GM18520 (cell line): ENCODE results near the gene CD68.
"Not testable (repeated sequence)": the region's sequence is repeated elsewhere in the genome, so short reads cannot be mapped to it uniquely, and the experiment has no call there.

Experiments used
- ATAC-seq: cut with Tn5 transposase; IDR thresholded peaks from one replicate; pipeline ENCODE4 v1.9.1; 2021; ENCODE audit not compliant: unreplicated experiment

Gene CD68

GRCh38 chr17:7613769-7614424, 34.5 kb downstream of the CD68 start:
- no peak for ATAC-seq

GRCh38 chr17:7614425-7615264, 35.2 kb downstream of the CD68 start, which contains the start of gene FXR2:
TSS of gene FXR2 (minus strand) at chr17:7614897. CDS start at chr17:7614532, 365 bp downstream.
- peak; percentile 88 for ATAC-seq

GRCh38 chr17:7615265-7615747, 35.9 kb downstream of the CD68 start:
- ATAC-seq = no peak

GRCh38 chr17:7618608-7619007, 39.2 kb downstream of the CD68 start:
- no peak for ATAC-seq

GRCh38 chr17:7620835-7621234, 41.4 kb downstream of the CD68 start:
- ATAC-seq = no peak

DNA sequence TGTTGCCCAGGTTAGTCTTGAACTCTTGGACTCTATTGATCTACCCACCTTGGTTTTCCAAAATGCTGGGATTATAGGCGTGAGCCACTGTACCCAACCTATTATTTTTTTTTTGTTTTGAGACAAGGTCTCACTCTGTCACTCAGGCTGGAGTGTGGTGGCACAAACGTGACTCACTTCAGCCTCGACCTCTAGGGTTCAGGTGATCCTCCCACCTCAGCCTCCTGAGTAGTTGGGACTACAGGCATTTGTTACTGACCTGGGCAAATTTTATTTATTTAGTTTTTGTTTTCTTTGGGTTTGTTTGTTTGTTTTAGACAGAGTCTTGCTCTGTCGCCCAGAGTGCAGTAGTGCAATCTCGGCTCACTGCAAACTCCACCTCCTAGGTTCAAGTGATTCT, 44.2 kb downstream of the CD68 start:
- no peak for ATAC-seq

DNA sequence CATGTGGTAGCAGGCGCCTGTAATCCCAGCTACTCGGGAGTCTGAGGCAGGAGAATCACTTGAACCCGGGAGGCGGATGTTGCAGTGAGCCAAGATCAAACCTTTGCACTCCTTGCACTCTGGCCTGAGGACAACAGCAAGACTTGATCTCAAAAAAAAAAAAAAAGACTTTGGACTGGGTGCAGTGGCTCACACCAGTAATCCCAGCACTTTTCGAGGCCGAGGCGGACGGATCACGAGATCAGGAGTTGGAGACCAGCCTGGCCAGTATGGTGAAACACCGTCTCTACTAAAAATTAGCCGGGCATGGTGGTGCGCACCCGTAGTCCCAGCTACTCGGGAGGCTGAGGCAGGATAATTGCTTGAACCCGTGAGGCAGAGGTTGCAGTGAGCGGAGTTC, 46.3 kb downstream of the CD68 start:
- not testable (repeated sequence) for ATAC-seq

DNA sequence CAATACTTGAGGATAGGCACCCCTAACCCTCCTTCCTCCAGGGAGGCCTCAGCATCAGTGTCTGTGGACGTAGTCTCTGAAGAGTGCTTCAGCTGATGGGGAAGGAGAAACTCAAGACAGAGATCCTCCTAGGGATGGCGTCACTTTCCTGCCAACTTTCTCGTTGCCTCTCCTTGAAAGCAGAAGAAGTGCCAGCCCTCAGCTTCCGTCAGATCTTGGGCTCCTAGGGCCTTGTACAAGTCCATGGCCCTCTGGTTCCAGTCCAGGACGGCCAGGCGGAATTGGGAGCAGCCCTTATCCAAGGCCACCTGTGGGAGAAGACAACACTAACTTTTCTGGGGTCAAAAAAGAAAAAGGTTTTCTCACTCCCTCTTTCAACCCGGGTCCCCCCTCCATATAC, 46.9 kb downstream of the CD68 start:
- ATAC-seq = no peak

DNA sequence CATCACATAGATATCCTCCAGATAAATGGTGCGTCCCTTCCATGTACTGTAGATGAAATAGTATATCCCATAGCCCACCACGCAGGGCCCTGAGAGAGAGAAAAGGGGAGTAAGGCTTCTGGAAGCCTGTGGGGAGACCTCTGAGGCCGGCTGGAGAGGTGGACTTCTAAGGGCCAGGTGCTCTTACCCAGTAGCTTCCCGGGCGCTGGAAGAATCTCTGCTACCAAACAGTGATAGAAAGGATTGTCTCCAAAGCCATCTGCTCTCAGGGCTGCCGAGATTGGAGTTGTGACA, 47.5 kb downstream of the CD68 start:
- ATAC-seq = no peak

- ATAC-seq = peak; percentile 66
Measured at GRCh38 chr17:7627250-7628121, 48.0 kb downstream of the CD68 start, which contains the start of gene SAT2. TSS of gene SAT2 (minus strand) at chr17:7627821. CDS start at chr17:7627635, 186 bp downstream.

GRCh38 chr17:7629939-7630571, 50.6 kb downstream of the CD68 start, which contains the start of gene SHBG:
TSS of gene SHBG (plus strand) at chr17:7630135. CDS start at chr17:7630173, 38 bp downstream.
- ATAC-seq = no peak
